PC-9 (cell line): ENCODE results near the gene BGLAP.

Experiments
- EZH2 ChIP-seq: fragments of 200-600 bp; sonication (generic); IDR thresholded peaks from 2 replicates; pipeline ENCODE4 v1.8.0; 2017; ENCODE audit warnings: antibody characterized with exemption, low read depth
- TF ChIP-seq, protein P1 (sequence below): fragments of 200-600 bp; sonication (generic); conservative IDR thresholded peaks from 2 replicates; pipeline ENCODE4 v1.6.1; 2017; ENCODE audit warnings: mixed run types, antibody characterized with exemption, mild to moderate bottlenecking, moderate library complexity

DNA sequence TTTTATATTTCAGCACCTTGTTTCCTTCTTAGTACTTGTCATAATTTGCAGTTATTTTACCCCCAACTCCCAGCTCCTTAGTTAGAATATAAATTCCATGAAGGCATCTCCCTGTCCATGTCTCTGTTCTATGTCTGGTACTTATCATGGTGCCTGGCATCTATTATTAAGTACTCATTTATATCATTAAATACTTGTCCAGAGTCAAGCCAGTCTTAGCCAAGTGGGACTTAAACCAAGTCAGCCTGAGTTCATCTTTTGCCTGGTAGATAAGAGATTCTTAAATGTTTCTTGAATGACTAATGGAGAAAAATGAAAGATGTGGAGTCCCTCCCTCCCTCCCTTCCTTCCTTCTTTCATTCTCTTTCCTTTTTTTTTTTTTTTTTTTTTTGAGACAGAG, 38.7 kb upstream of the BGLAP start:
- TF ChIP-seq, protein P1, sequence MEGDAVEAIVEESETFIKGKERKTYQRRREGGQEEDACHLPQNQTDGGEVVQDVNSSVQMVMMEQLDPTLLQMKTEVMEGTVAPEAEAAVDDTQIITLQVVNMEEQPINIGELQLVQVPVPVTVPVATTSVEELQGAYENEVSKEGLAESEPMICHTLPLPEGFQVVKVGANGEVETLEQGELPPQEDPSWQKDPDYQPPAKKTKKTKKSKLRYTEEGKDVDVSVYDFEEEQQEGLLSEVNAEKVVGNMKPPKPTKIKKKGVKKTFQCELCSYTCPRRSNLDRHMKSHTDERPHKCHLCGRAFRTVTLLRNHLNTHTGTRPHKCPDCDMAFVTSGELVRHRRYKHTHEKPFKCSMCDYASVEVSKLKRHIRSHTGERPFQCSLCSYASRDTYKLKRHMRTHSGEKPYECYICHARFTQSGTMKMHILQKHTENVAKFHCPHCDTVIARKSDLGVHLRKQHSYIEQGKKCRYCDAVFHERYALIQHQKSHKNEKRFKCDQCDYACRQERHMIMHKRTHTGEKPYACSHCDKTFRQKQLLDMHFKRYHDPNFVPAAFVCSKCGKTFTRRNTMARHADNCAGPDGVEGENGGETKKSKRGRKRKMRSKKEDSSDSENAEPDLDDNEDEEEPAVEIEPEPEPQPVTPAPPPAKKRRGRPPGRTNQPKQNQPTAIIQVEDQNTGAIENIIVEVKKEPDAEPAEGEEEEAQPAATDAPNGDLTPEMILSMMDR = no peak
- TF ChIP-seq EZH2 = no peak
